PC-9 (cell line): ENCODE measurements around the gene MCMBP. TPM values are rescaled to one million over a fixed set of nuclear protein-coding genes. Genes with fewer than 3 reads are reported as not detected.
A peak's percentile ranks its signal among the peaks of the same experiment; 100 is the strongest.

ENCODE experiments used
- BruUV-seq: library from RNA; stranded (reverse); fragments of 400-500 nt; replicated peaks from 2 replicates; lab custom pipeline; 2021; lab: Mats Ljungman, UMichigan
- CTCF ChIA-PET: fragments of 300-600 bp; sonication (Branson Sonifier 250); formaldehyde crosslinking; loops from one replicate; lab custom pipeline; 2022; ENCODE audit warnings: antibody characterized with exemption; lab: Charles Lee
- POLR2A ChIA-PET: fragments of 300-600 bp; sonication (Branson Sonifier 250); formaldehyde crosslinking; loops from one replicate; lab custom pipeline; 2022; ENCODE audit warnings: antibody characterized with exemption; ENCODE audit not compliant: unreplicated experiment; lab: Charles Lee
- DNase-seq, 2 experiments: peaks; one replicate each; pipeline versions ENCODE4 v3.0.0 to v3.0.0-alpha.2; 2015 to 2022; ENCODE audit warnings: mixed read lengths in 1 of 2
- H2AFZ ChIP-seq: fragments of 200-600 bp; sonication (generic); 2 replicates; pipeline ENCODE4 v1.8.1; 2017; ENCODE audit warnings: antibody characterized with exemption
- H3F3A ChIP-seq: fragments of 200-600 bp; sonication (generic); 2 replicates; pipeline ENCODE4 v1.8.1; 2017; ENCODE audit warnings: antibody characterized with exemption, mild to moderate bottlenecking, low read depth; ENCODE audit not compliant: insufficient read depth
- H3K27ac ChIP-seq: fragments of 200-600 bp; sonication (generic); 2 replicates; pipeline ENCODE4 v1.6.1; 2016; ENCODE audit warnings: mixed run types
- H3K27me3 ChIP-seq: fragments of 200-600 bp; sonication (generic); 2 replicates; pipeline ENCODE4 v1.6.1; 2016; ENCODE audit warnings: low read depth, mixed run types; ENCODE audit not compliant: insufficient read depth
- H3K36me3 ChIP-seq: fragments of 200-600 bp; sonication (generic); 2 replicates; pipeline ENCODE4 v1.6.1; 2016; ENCODE audit warnings: low read depth, mixed run types
- H3K4me1 ChIP-seq: fragments of 200-600 bp; sonication (generic); replicated peaks from 2 replicates; pipeline ENCODE4 v1.6.1; 2016; ENCODE audit warnings: mixed run types; ENCODE audit not compliant: insufficient read depth
- H3K4me2 ChIP-seq: fragments of 200-600 bp; sonication (generic); 2 replicates; pipeline ENCODE4 v1.6.1; 2017; ENCODE audit warnings: mixed run types
- H3K4me3 ChIP-seq: fragments of 200-600 bp; sonication (generic); 2 replicates; pipeline ENCODE4 v1.6.1; 2016; ENCODE audit warnings: mixed run types
- H3K79me2 ChIP-seq: fragments of 200-600 bp; sonication (generic); 2 replicates; pipeline ENCODE4 v1.6.1; 2017; ENCODE audit warnings: low read depth, mixed run types
- H3K9me2 ChIP-seq: fragments of 200-600 bp; sonication (generic); 2 replicates; pipeline ENCODE4 v1.8.1; 2017; ENCODE audit warnings: mild to moderate bottlenecking; ENCODE audit not compliant: insufficient read depth
- H3K9me3 ChIP-seq: fragments of 200-600 bp; sonication (generic); 2 replicates; pipeline ENCODE4 v1.8.1; 2016; ENCODE audit warnings: low read depth; ENCODE audit not compliant: insufficient read depth
- H4K20me1 ChIP-seq: fragments of 200-600 bp; sonication (generic); 2 replicates; pipeline ENCODE4 v1.8.1; 2017; ENCODE audit not compliant: insufficient read depth
- EZH2 ChIP-seq: fragments of 200-600 bp; sonication (generic); IDR thresholded peaks from 2 replicates; pipeline ENCODE4 v1.8.0; 2017; ENCODE audit warnings: antibody characterized with exemption, low read depth
- intact Hi-C: fragments of 100-400 bp; cut with micrococcal nuclease; formaldehyde crosslinking; loops from one replicate; pipeline ENCODE4 v1.10.0; 2022; ENCODE audit not compliant: unreplicated experiment
- total RNA-seq: library from RNA; stranded (reverse); gene quantifications from 2 replicates; pipeline ENCODE4 v1.2.3, GENCODE V29; 2021
- TF ChIP-seq, protein P1 (sequence below): fragments of 200-600 bp; sonication (generic); conservative IDR thresholded peaks from 2 replicates; pipeline ENCODE4 v1.6.1; 2017; ENCODE audit warnings: mixed run types, antibody characterized with exemption, mild to moderate bottlenecking, moderate library complexity

MCMBP gene
- total RNA-seq, 1 experiment from 2014 or later, result 36.7 TPM

DNA sequence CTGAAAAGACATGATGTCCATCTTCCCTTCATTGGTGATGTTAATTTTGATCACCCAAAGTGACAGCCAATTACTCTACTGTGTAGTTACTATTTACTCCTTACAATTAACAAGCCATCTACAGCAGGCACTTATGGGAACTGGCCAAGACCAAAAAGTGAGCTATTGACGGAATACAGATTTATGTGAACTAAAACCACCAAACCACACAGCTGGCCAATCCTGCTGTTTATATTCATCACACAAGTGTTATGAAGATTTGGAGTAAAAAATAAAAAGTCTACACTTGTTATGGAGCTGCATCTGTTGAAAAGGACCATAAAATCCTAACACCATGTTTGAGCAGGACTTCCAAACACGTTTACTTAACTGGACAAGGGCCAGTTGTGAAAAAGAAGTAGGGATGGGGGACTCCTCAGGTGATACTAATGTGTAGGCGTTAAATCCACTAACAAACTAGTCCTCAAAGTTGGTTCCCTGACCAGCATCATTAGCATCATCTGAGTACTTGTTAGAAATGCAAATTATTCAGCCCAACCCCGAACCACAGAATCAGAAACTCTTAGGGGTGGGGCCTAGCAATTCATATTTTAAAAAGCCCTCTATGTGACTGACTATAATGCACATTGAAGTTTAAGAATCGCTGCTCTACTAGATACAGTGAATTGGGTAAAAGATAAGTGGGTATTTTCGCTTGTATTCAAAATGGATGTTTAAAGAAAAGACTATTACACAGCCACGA is 11.6 kb downstream of the MCMBP start:
- Histone ChIP-seq H3K79me2 (peaks cover 72% of the 10 kb centered on the region), H3K4me2 (no peak overlapping the region), H4K20me1 (peaks cover 4% of the 10 kb centered on the region), H3K4me3 (no peak overlapping the region), H3K36me3 (no peaks in the 10 kb centered on the region), H3K27ac (no peak overlapping the region), H3F3A (peaks cover 18% of the 10 kb centered on the region; the same call in 1 of the 2 replicates), H3K9me3 (no peaks in the 10 kb centered on the region), H3K9me2 (no peaks in the 10 kb centered on the region), H2AFZ (no peak overlapping the region), H3K27me3 (no peaks in the 10 kb centered on the region), H3K4me1 (no peaks in the 10 kb centered on the region)
- intact Hi-C loops, result no loop called here
- BruUV-seq, result no TSS peak
- ChIA-PET CTCF (no interaction called here), POLR2A (no interaction called here)
- no peak for DNase-seq
- TF ChIP-seq EZH2, result no peak
- TF ChIP-seq, protein P1, sequence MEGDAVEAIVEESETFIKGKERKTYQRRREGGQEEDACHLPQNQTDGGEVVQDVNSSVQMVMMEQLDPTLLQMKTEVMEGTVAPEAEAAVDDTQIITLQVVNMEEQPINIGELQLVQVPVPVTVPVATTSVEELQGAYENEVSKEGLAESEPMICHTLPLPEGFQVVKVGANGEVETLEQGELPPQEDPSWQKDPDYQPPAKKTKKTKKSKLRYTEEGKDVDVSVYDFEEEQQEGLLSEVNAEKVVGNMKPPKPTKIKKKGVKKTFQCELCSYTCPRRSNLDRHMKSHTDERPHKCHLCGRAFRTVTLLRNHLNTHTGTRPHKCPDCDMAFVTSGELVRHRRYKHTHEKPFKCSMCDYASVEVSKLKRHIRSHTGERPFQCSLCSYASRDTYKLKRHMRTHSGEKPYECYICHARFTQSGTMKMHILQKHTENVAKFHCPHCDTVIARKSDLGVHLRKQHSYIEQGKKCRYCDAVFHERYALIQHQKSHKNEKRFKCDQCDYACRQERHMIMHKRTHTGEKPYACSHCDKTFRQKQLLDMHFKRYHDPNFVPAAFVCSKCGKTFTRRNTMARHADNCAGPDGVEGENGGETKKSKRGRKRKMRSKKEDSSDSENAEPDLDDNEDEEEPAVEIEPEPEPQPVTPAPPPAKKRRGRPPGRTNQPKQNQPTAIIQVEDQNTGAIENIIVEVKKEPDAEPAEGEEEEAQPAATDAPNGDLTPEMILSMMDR, result no peak

DNA sequence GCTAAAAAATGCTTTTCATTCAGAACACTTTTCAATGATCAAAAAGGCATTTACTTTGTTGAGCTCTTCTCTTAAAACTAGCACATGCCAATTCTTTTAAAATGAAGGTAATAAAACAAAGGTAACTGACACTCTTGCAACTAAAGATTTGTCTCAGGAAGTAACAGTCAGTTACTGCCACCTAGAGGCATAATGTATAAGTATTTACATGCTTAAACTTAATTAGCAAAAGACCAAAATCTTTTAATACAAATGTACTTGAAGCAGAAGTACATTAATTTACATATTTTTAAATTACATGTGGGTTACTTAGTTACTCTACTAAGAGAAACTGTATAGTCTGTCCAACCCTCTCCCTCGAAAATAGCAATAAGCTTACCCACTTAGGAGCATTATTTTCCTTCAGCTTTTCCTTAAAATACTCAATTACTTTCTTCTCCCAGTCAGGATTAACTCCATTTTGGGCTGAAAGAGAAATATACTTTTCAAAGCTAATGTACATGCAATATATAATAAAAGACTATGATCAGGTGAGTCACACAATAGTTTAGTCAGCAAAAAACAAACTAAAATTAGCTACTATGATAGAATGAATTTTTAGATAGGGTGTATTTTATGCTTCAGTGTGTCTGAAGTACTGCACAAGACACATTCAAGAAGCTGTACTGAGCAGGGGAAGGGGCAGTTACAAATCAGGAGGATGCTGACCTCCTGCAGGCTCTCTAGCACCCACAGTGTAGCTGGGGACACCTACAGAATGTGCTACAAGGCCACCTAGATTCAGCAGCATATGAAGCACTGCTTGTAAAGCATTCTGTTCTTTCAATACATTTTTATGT is 13.0 kb downstream of the MCMBP start:
- Histone ChIP-seq H3K36me3 (no peaks in the 10 kb centered on the region), H3F3A (peaks cover 18% of the 10 kb centered on the region; the same call in 1 of the 2 replicates), H3K79me2 (peaks cover 58% of the 10 kb centered on the region), H3K9me2 (no peaks in the 10 kb centered on the region), H3K9me3 (no peaks in the 10 kb centered on the region), H4K20me1 (no peaks in the 10 kb centered on the region), H3K27me3 (no peaks in the 10 kb centered on the region), H3K4me3 (no peak overlapping the region), H3K4me2 (no peak overlapping the region), H3K4me1 (no peaks in the 10 kb centered on the region), H3K27ac (peak overlapping the region; percentile 19; the same call in 1 of the 2 replicates), H2AFZ (no peak overlapping the region)
- no peak for DNase-seq
- BruUV-seq, result no TSS peak
- TF ChIP-seq, protein P1, result peak; percentile 76
- no peak for TF ChIP-seq EZH2
- CTCF ChIA-PET, result interaction anchor here (0.6 to 1.5 kb wide), 7 partner anchors 104 to 758 kb away, joined by 3 to 5 read pairs (median 4); no protein-coding TSS in a partner anchor
- POLR2A ChIA-PET, result interaction anchor here (0.7 kb wide), 1 partner anchor 264 kb away, joined by 8 read pairs; no protein-coding TSS in a partner anchor
- intact Hi-C loops, result loop anchor here (1.0 to 10.0 kb wide), 4 partner anchors 109 to 655 kb away; partner anchors contain the start of gene GRK5

DNA sequence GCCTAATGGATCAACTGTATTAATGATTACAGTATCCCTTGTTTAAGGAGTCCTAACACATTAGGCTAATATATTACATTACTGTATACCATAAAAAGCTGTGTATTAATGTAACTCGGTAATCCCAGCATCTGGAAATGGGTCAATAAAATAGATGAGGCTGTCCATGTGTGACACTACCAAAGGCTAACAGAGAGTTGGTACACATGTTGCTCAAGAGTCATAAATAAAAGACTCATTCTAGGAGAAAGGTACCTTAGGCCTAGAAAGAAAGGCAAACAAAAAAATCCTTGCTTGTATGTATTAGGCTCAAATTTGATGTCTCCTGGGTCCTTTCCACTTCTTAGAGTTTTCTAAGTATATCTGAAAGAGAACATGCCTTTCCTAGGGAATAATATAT is 14.6 kb downstream of the MCMBP start:
- no peak overlapping the region for H3K27ac ChIP-seq
- H3K9me3 ChIP-seq, result no peaks in the 10 kb centered on the region
- H3K9me2 ChIP-seq, result no peaks in the 10 kb centered on the region
- BruUV-seq, result no TSS peak
- POLR2A ChIA-PET, result no interaction called here
- H3K79me2 ChIP-seq, result peaks cover 42% of the 10 kb centered on the region
- no peaks in the 10 kb centered on the region for H3K27me3 ChIP-seq
- CTCF ChIA-PET, result interaction anchor here (0.6 kb wide), 1 partner anchor 89 kb away, joined by 11 read pairs; no protein-coding TSS in a partner anchor
- no peaks in the 10 kb centered on the region for H3K4me1 ChIP-seq
- intact Hi-C loops, result loop anchor here (2.0 to 10.0 kb wide), 2 partner anchors 171 to 653 kb away; partner anchors contain the start of gene GRK5
- TF ChIP-seq, protein P1, result no peak
- TF ChIP-seq EZH2, result no peak
- no peak overlapping the region for H3K4me2 ChIP-seq
- H3K4me3 ChIP-seq, result no peak overlapping the region
- H3K36me3 ChIP-seq, result no peaks in the 10 kb centered on the region; the same call in 1 of the 2 replicates
- peaks cover 18% of the 10 kb centered on the region; the same call in 1 of the 2 replicates for H3F3A ChIP-seq
- H4K20me1 ChIP-seq, result no peaks in the 10 kb centered on the region
- no peak for DNase-seq
- H2AFZ ChIP-seq, result no peak overlapping the region
